C4-2B (cell line): Measurements from ENCODE around the gene REPIN1.

Experiments used
- ZFX ChIP-seq: fragments of 450-650 bp; IDR thresholded peaks from 2 replicates; pipeline ENCODE4 v1.6.1; 2017
- TF ChIP-seq, protein P1 (sequence below): fragments of 450-650 bp; conservative IDR thresholded peaks from 2 replicates; pipeline ENCODE4 v1.5.1; 2017; ENCODE audit warnings: mild to moderate bottlenecking

DNA sequence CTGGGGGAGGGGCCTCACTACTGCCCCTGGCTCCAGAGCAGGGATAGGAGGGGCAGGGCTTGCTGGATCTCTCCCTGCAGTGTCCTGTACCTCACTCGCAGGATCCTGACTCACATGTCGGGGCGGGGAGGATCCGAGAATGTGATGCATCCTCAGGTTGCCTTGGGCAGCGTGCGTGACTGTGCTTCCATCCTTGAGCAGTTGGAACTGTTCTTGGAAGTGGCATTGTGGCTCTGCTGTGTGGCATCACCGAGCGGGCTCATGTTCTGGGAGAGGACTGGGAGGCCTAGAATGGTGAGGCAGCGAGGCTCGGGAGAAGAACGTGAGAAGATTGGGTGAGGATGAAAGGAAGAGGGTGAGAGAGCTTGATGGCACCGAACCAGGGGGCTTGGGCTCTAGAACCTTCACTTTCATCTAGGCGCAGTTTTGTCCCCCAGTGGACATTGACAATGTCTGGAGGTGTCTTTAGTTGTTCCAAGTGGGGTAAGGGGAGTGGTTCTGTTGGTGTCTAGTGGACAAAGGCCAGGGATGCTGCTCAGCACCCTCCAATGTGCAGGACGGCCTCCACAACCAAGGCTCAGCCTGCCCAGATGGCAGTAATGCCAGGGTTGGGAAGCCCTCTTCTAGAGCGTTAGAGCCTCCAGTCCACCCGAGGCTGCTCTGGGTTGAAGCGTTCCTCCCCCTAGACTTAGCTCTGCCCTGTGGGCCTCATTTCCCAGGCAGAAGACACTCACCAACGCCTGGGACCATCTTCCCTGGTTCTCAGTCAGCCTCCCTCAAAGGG lies 35.6 kb upstream of the REPIN1 start:
- TF ChIP-seq, protein P1, sequence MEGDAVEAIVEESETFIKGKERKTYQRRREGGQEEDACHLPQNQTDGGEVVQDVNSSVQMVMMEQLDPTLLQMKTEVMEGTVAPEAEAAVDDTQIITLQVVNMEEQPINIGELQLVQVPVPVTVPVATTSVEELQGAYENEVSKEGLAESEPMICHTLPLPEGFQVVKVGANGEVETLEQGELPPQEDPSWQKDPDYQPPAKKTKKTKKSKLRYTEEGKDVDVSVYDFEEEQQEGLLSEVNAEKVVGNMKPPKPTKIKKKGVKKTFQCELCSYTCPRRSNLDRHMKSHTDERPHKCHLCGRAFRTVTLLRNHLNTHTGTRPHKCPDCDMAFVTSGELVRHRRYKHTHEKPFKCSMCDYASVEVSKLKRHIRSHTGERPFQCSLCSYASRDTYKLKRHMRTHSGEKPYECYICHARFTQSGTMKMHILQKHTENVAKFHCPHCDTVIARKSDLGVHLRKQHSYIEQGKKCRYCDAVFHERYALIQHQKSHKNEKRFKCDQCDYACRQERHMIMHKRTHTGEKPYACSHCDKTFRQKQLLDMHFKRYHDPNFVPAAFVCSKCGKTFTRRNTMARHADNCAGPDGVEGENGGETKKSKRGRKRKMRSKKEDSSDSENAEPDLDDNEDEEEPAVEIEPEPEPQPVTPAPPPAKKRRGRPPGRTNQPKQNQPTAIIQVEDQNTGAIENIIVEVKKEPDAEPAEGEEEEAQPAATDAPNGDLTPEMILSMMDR: no peak
- TF ChIP-seq ZFX: no peak
